Esophagus (tissue), 2 donors: Measurements from ENCODE around the gene OXSR1. TPM values are rescaled to one million over a fixed set of nuclear protein-coding genes. Genes with fewer than 3 reads are reported as not detected.

Experiments used
- H3K27ac ChIP-seq, 2 donors: one replicate each; pipeline ENCODE4 v1.5.1; 2013; ENCODE audit warnings: low read depth in 2 of 2, mild to moderate bottlenecking in 2 of 2, inconsistent platforms in 1 of 2, low read length in 1 of 2, moderate library complexity in 1 of 2
- H3K27me3 ChIP-seq, 2 donors: one replicate each; pipeline ENCODE4 v1.6.1; 2013; ENCODE audit warnings: low read length in 2 of 2, control low read depth in 1 of 2, mild to moderate bottlenecking in 1 of 2; ENCODE audit not compliant: insufficient read depth in 2 of 2, control insufficient read depth in 1 of 2
- H3K36me3 ChIP-seq, 2 donors: one replicate each; pipeline ENCODE4 v1.6.1; 2013; ENCODE audit warnings: low read length in 1 of 2; ENCODE audit not compliant: control insufficient read depth in 2 of 2, insufficient read depth in 2 of 2
- H3K4me1 ChIP-seq, 2 donors: one replicate each; pipeline ENCODE4 v1.6.1; 2013; ENCODE audit warnings: low read length in 1 of 2; ENCODE audit not compliant: control insufficient read depth in 2 of 2, insufficient read depth in 2 of 2
- H3K4me3 ChIP-seq, 2 donors: one replicate each; pipeline ENCODE4 v1.5.1; 2013; ENCODE audit warnings: low read length in 2 of 2, mild to moderate bottlenecking in 2 of 2, low read depth in 1 of 2, moderate library complexity in 1 of 2
- H3K9me3 ChIP-seq, 2 donors: one replicate each; pipeline ENCODE4 v1.6.1; 2013; ENCODE audit warnings: mild to moderate bottlenecking in 2 of 2, low read depth in 1 of 2, low read length in 1 of 2, moderate library complexity in 1 of 2; ENCODE audit not compliant: control insufficient read depth in 2 of 2, insufficient read depth in 1 of 2
- WGBS, 2 donors: extraction: QIAGEN DNeasy Blood & Tissue Kit; methylation state at CpG; one replicate each; pipeline ENCODE4 v1.1.7; 2013; 5-methylcytosine and 5-hydroxymethylcytosine counted together
- polyA plus RNA-seq, 2 donors: library from polyadenylated mRNA; stranded (reverse); fragments of 200-250 nt; gene quantifications; one replicate each; pipeline ENCODE4 v1.2.3, GENCODE V29; 2013
- donor health status: healthy with polysubstance abuse.
- donor health status: Bipolar disorder and iron deficiency.

Gene OXSR1
- polyA plus RNA-seq, 2 donors: 21.7 to 27.5 TPM

- WGBS, 2 donors: 82 to 88% methylated on average over 1 of the region's 1 CpG
- no peaks in the 10 kb centered on the region for H3K27me3 ChIP-seq
- H3K4me1 ChIP-seq: peaks cover 10 to 13% of the 10 kb centered on the region in 2 donors
- peaks cover 0 to 2% of the 10 kb centered on the region in 2 donors for H3K9me3 ChIP-seq
- H3K36me3 ChIP-seq: peaks cover 8 to 15% of the 10 kb centered on the region in 2 donors
- no peak overlapping the region for H3K4me3 ChIP-seq
- H3K27ac ChIP-seq: no peak overlapping the region
These were observed 22.4 kb upstream of the OXSR1 start for GRCh38 chr3:38142959-38143358.

DNA sequence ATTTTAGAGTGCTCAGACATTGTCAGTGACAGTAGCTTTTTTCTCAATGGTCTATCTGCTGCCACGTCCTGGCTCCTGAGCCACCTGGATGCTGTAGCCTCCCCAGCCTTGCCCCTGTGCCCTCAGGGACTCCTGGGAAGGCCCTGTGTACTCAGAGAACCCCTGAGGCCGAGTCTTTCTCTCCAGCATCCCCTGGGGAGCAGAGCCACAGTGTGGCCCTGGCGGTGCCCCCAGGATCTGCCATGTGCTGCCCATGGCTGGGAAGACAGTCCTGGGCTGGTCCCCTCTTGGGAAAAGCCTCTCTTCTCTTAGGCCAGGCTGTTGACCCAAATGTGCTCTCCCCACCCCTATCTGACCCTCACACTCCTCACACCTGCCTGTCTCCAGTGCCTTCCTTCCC lies 21.8 kb upstream of the OXSR1 start:
- H3K27ac ChIP-seq: no peak overlapping the region
- WGBS, 2 donors: 61 to 80% methylated on average over 3 of the region's 3 CpGs

GRCh38 chr3:38146504-38146903 lies 18.8 kb upstream of the OXSR1 start:
- Histone ChIP-seq H3K36me3 (peaks cover 3 to 7% of the 10 kb centered on the region in 2 donors), H3K4me3 (no peak overlapping the region), H3K27me3 (no peaks in the 10 kb centered on the region), H3K4me1 (no peaks in the 10 kb centered on the region), H3K27ac (no peak overlapping the region), H3K9me3 (peaks cover 0 to 2% of the 10 kb centered on the region in 2 donors)
- 83 to 90% methylated on average over 2 of the region's 2 CpGs for WGBS, 2 donors

More for the DNA sequence above, 21.8 kb upstream of the OXSR1 start:
- Histone ChIP-seq H3K4me3 (no peak overlapping the region), H3K4me1 (peaks cover 10% of the 10 kb centered on the region in 2 donors), H3K9me3 (peaks cover 0 to 2% of the 10 kb centered on the region in 2 donors), H3K27me3 (no peaks in the 10 kb centered on the region), H3K36me3 (peaks cover 8 to 15% of the 10 kb centered on the region in 2 donors)

GRCh38 chr3:38147421-38147820 lies 17.9 kb upstream of the OXSR1 start:
- Histone ChIP-seq H3K4me3 (no peak overlapping the region), H3K27me3 (no peaks in the 10 kb centered on the region), H3K27ac (no peak overlapping the region), H3K4me1 (no peaks in the 10 kb centered on the region), H3K9me3 (peaks cover 0 to 2% of the 10 kb centered on the region in 2 donors), H3K36me3 (no peaks in the 10 kb centered on the region)
- WGBS, 2 donors: 93 to 95% methylated on average over 3 of the region's 3 CpGs

DNA sequence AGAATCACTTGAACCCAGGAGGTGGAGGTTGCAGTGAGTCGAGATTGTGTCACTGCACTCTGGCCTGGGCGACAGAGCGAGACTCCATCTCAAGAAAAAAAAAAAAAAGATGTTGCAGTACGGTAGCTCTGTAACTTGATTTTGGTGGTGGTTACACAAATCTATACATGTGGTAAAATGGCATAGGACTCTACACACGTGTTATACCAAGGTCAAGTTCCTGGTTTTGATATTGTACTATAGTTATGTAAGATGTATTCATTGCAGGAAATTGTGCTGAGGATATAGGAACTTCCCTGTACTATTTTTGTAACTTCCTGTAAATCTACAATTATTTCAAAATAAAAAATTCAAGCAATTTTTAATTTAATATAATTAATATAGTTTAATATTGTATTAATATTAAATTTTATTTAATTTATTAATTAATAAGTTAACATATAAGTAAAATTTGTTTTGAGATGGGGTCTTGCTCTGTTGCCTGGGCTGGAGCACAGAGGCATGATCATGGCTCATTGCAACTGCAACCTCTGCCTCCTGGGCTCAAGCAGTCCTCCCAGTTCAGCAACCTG lies 16.9 kb upstream of the OXSR1 start:
- H3K4me1 ChIP-seq: peaks cover 0 to 1% of the 10 kb centered on the region in 2 donors
- H3K4me3 ChIP-seq: no peak overlapping the region
- H3K9me3 ChIP-seq: peaks cover 0 to 2% of the 10 kb centered on the region in 2 donors
- H3K27ac ChIP-seq: peak overlapping the region in 1 of 2 donors; percentile 42
- no peaks in the 10 kb centered on the region for H3K27me3 ChIP-seq
- WGBS, 2 donors: 66 to 68% methylated on average over 5 of the region's 5 CpGs
- H3K36me3 ChIP-seq: no peaks in the 10 kb centered on the region

DNA sequence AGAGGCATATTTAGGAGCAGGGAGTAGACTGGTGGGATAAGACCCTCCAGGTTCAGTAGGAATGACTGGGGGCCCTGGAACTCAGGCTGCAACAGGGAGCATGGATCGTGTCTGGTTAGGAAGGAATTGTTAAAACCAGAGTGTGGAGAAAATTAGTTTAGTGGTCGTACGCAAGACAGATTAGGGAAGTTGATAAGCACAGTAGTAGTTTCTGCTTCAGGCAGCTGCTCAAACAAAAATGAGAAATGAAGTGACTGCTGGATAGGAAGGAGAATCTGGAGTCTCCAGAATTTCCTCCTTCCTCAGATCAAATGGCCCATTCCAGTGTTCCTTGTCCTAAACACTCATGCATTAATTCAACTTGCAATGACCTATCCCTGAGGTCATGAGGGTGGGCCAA lies 15.6 kb upstream of the OXSR1 start:
- no peak overlapping the region for H3K4me3 ChIP-seq
- H3K36me3 ChIP-seq: no peaks in the 10 kb centered on the region
- peak overlapping the region in 1 of 2 donors; percentile 49 for H3K27ac ChIP-seq
- peaks cover 0 to 2% of the 10 kb centered on the region in 2 donors for H3K9me3 ChIP-seq
- no peaks in the 10 kb centered on the region for H3K27me3 ChIP-seq
- 63 to 69% methylated on average over 3 of the region's 3 CpGs for WGBS, 2 donors
- peaks cover 0 to 1% of the 10 kb centered on the region in 2 donors for H3K4me1 ChIP-seq

DNA sequence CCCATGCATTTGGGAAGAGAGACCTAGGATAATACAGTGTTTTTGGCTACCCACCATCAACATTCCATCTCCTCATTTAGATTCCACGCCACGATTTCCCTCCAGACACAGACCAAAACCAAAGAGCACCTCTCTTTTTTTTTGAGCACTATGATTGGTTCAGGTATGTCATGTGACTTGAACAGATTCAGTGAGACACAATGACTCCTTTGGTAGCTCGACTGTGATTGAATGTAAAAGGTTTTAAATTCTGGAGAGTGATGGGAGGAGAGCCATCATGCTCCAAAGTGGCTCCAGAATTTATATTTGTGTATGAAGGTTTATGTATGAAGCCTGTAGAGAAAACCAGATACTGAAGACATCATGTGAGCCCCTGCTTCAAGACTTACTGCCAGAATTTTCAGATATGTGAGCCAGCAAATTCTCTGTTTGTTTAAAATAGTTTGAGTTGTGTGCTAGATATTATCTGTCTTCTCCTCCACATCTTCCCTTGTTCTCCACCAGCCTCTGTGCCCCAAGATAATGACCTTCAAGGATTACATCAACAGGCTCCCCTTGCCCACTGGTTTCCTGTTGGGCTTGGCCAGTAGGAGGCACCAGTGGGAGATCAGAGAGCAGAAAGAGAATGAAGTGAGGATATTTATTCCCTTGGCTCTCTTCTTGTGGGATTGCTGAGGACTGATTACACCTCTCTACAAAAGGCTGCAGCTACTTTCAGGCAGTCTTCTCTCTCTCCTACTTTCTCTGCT lies 14.4 kb upstream of the OXSR1 start:
- Histone ChIP-seq H3K4me3 (no peak overlapping the region), H3K9me3 (peaks cover 0 to 2% of the 10 kb centered on the region in 2 donors), H3K27me3 (no peaks in the 10 kb centered on the region), H3K36me3 (no peaks in the 10 kb centered on the region), H3K27ac (peak overlapping the region; percentile 83 to 96), H3K4me1 (peaks cover 0 to 1% of the 10 kb centered on the region in 2 donors)
- 76 to 78% methylated on average over 3 of the region's 3 CpGs for WGBS, 2 donors

DNA sequence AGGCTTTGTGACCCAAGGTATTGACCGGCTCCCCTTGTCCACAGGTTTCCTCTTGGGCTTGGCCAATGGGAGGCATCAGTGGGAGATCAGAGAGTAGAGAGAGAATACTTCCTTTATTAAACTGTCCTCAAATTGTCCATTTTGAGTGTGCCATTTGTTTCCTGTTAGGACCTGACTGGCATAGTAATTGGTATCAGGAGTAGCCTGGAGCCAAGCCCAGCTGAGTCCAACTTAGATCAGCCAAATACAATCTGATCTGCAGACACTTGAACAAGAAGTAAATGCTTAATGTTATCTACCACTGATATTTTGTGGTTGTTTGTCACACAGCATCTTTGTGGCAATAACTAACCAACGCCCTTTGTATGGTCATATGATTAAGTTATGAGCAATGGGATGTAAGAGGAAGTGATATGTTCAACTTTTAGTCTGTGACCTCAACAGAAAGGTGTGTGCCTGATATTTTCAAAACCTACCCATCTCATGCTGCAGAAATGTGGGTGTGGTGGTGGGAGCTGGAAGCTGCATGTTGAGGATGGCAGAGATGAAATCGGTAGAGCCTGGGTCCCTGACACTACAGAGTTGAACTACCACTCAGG lies 13.6 kb upstream of the OXSR1 start:
- H3K9me3 ChIP-seq: no peaks in the 10 kb centered on the region
- H3K27me3 ChIP-seq: no peaks in the 10 kb centered on the region
- no peaks in the 10 kb centered on the region for H3K36me3 ChIP-seq
- peaks cover 0 to 1% of the 10 kb centered on the region in 2 donors for H3K4me1 ChIP-seq
- peak overlapping the region; percentile 83 to 96 for H3K27ac ChIP-seq
- WGBS, 2 donors: 70 to 76% methylated on average over 3 of the region's 3 CpGs
- H3K4me3 ChIP-seq: no peak overlapping the region

DNA sequence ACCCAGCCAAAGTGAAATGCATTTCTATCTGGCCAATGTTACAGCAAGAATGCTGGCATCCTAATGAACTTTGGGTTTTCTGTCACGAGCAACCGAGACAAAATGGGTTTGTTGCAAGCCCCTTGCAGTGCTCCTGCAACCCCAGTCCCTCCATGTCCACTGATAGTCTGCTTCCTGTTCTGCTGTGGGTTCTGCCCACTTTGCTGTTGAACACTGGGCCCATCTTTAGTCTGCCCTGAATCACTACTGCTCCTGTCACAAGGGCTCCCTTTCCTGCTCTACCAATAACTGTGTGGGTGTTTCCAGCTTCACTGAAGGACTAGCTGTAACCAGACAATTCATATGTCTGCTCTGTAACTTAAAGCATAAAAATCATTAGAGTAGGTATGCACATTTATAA lies 12.7 kb upstream of the OXSR1 start:
- no peaks in the 10 kb centered on the region for H3K9me3 ChIP-seq
- 98 to 99% methylated on average over 2 of the region's 2 CpGs for WGBS, 2 donors
- H3K27me3 ChIP-seq: no peaks in the 10 kb centered on the region
- H3K4me3 ChIP-seq: no peak overlapping the region
- H3K27ac ChIP-seq: peak overlapping the region; percentile 66 to 89
- peaks cover 0 to 6% of the 10 kb centered on the region in 2 donors for H3K4me1 ChIP-seq
- no peaks in the 10 kb centered on the region for H3K36me3 ChIP-seq
